Measurements from ENCODE around the gene TMEM200C.
"Not testable (repeated sequence)": the region's sequence is repeated elsewhere in the genome, so short reads cannot be mapped to it uniquely, and the experiment has no call there.

The TMEM200C gene

DNA sequence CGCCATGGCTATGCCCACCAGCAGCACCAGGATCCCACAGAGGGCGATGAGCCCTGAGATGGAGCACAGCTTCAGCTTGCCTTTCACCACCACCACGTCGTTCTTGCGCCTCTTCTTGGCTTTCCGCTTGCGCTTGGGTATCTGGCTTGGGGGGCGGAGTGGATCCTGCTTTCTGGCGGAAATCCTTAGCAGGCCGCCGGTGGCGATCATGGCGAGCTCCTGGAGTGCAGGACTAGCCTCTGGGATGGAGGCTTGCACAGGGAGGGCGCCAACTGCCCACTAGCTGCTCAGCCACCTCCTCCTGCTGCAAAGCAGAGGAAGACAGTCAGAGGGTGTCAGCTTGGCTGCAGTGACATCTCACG, 3.5 kb downstream of the TMEM200C start:
- no peak for DNase-seq (ENCODE audit: low read depth)

GRCh38 chr18:5891184-5891853, 4.0 kb downstream of the TMEM200C start:
- no peak for DNase-seq (ENCODE audit: low read depth)

GRCh38 chr18:5890331-5891183, 4.8 kb downstream of the TMEM200C start:
- DNase-seq (ENCODE audit: low read depth) = peak; percentile 29

GRCh38 chr18:5885361-5885760, 10.0 kb downstream of the TMEM200C start:
- no peak for DNase-seq (ENCODE audit: low read depth)

DNA sequence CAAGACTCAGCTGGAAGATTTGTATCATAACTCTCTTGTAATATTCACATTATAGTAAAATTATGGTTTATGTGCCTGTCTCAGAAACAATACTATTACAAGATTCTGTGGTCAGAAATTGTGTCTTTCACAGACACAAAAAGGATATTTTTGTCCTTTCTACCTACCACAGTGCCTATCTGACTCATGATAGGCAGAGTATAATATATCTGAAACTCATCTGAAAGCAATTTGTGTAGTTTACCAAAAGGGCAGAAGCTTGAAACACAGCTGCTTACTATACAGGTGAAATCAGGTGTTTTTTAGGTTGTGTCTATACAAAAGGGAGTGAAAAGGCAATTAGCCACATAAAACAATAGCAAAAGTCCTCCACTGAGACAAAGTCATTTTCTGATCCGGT, 10.9 kb downstream of the TMEM200C start:
- no peak for DNase-seq (ENCODE audit: low read depth)

- DNase-seq (ENCODE audit: low read depth) = no peak
Measured at GRCh38 chr18:5879479-5879882, 15.8 kb downstream of the TMEM200C start.

GRCh38 chr18:5876891-5877290, 18.4 kb downstream of the TMEM200C start:
- DNase-seq (ENCODE audit: low read depth) = no peak

DNA sequence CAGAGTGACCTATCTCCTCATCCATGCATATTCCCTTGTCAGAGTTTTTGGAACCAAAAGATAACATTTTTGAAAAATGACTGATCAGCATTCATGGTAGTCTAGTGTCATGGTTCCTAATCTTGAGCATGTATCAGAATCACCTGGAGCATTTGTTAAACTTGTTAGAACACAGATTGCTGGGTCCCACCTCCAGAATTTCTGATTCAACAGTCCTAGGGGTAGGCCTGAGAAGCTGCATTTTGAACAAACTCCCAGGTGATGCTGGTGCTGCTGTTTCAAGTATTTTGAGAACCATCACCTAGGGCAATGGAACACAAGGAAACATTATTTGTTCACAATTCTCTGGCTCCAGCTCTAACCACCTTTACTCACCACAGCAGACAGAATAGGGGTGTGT, 21.0 kb downstream of the TMEM200C start:
- DNase-seq (ENCODE audit: low read depth) = no peak

DNA sequence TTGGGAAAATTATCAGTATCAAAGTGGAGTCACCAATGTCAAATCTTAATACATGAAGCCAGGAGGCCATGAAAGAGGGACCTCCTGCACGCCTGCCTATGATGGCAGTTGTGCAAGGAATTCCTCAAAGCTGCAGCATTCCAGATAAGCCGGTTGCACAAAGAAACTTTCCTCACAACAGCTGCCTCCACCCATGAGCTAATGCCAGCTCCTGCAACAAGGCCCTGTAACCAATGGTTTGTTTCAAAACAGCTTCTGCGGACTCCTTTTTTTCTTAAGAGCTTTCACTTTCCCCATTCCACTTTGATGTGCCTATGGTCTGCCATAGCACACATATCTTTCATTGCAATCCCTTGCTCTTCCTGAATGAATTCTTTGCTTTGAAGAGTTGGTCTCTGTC, 22.4 kb downstream of the TMEM200C start:
- DNase-seq (ENCODE audit: low read depth) = no peak

- no peak for DNase-seq (ENCODE audit: low read depth)
Measured at GRCh38 chr18:5871426-5871825, 23.9 kb downstream of the TMEM200C start.

DNA sequence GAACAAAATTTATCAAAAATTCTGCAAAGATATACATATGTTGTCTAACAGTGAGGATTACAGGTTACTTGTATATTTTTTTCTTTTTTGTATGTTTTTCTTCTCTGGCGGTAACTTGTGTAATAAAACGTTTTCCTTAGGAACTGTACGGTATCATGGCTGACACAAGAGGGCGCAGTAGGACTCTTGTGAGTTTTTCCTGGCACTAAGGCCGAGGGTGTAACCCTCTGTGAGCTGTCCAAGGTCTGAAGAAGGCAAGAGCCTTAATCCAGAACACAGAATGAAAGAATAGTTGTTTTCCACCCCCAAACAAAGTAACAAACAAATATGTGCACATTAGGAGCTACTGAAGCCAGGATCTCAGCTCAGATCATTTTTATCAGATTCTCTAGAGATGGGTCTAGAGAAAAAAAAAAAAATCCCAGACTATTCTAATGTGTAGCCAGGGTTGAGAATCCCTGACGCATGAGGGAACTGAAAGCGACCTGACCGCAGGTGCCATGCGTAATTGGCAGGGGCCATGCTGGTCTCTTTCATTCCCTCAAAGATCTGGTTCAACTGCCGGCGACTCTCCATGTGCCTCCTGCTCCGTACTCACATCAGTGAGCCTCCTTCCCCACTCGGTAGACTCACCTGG, 27.0 kb downstream of the TMEM200C start:
- DNase-seq (ENCODE audit: low read depth) = no peak

DNA sequence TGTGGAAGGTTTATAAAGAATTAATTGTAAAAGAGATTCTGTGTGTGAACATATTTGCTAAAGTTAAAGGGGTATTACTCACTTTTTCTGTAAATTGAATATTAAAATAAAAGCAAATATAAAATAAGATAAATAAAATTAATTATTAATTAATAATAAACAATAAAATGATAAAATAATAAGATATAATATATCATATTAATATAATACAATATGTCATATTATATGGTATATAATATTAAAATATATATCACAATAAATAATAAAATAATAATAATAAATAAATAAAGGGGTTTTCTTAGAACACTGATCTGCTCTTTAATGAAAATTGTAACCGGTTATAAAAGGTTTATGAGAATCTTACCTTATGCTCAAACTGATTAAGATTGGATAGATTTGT, 29.8 kb downstream of the TMEM200C start:
- DNase-seq (ENCODE audit: low read depth) = no peak

GRCh38 chr18:5862127-5862526, 33.2 kb downstream of the TMEM200C start:
- not testable (repeated sequence) for DNase-seq (ENCODE audit: low read depth)

DNA sequence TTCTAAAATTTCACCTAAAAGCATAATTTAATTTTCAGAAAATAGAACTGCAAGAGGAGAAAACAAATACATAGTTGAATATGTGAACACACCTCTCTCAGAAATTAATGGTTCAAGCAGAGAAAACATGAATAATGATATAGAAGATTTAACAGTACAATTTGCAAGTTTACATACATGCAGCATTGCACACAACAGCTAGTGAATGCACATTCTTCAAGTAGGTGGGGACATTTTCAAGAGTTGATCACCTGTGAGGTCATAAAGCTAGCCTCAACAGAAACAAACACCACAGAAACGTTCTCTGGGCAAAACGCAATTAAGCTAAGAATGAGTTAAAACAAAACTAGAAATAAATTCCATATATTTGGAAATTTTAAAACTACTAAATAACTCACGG, 38.1 kb downstream of the TMEM200C start:
- no peak for DNase-seq (ENCODE audit: low read depth)

DNA sequence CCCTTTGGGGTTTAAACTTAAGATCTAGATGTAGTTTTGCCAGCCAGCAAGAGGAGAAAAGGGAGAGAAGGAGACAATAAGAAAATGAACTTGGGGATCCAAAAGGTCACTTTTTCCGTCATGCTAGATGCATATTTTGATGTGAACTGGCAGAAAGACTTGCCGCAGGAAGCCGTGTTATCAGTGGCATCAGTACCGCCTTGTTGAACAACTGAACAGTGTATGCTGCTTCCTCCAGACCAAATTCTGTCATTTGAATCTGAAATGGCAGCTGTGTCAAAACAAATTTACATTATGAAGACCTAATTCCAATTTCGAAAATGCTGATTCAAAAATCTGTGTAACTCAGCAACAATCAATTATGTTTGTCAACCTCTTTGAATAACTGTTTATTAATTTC, 42.1 kb downstream of the TMEM200C start:
- no peak for DNase-seq (ENCODE audit: low read depth)

- no peak for DNase-seq (ENCODE audit: low read depth)
Measured at GRCh38 chr18:5851998-5852397, 43.3 kb downstream of the TMEM200C start.

- no peak for DNase-seq (ENCODE audit: low read depth)
Measured at GRCh38 chr18:5842653-5843052, 52.7 kb downstream of the TMEM200C start.

DNA sequence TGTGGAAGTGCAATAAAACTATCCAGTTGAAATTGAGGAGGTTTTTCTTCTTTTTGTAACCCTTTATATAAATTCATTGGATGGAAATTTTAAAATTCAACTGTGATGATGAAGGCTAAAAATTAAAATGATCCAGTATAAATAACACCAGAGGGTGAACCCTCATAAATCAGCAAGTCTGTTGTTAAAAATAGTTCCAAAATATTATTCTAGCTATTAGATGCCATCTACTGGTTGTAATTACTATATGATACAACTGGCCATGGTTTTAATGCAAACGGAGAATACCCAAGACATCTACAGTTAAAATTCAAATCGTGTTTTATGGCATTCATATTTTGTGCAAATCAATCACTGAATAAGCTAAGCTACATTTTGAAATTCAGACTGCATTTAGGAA, 53.8 kb downstream of the TMEM200C start:
- DNase-seq (ENCODE audit: low read depth) = no peak

DNA sequence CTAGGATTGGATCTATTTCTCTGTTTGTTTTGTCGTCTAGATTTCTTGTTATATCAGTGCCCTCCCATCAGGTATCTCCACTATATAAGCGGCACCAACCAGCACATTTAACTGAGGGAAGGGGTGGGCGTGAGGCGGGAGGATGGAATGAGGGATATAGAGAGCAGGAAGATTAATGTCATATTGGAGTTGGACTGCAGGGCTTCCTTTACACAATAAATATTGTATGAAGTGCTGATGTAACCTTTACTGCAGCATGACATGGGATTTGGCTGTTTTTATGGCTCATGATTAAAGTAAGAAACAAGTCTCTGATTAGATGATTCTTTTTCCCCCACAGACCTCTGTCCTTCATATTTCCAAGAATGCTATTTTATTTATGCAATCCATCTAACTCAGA, 54.8 kb downstream of the TMEM200C start:
- DNase-seq (ENCODE audit: low read depth) = no peak

GRCh38 chr18:5840025-5840424, 55.3 kb downstream of the TMEM200C start:
- no peak for DNase-seq (ENCODE audit: low read depth)

DNA sequence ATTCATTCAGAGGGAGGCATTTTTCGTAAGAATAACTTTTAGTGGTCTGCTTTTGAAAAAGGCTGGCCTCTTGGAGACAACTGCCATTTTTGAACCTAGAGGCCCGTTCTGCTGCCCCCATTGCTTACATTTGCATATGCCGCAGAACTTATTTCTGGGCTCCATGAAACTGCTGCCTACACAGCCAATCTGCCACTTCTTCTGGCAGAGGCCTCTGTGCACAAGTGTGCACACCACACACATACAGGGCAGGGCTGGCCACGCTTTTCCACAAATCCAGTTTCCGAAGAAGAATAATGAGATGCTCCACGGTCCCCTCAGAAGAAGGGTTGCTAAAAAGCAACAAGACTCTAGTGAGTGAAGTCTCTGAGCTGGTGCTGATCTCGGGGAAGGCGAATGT, 56.2 kb downstream of the TMEM200C start:
- DNase-seq (ENCODE audit: low read depth) = no peak

All from stimulated activated CD8-positive, alpha-beta memory T cell treated with anti-CD3 and anti-CD28 coated beads, Interleukin-4, amount 100 ng/mL, for 24 hours (primary cell).